Cortex of kidney (tissue), 1 donor: ENCODE results near the gene PIGZ.

ENCODE experiments used
- DNase-seq: peaks from one replicate; lab custom pipeline; 2025; lab: John Stamatoyannopoulos, UW

PIGZ gene

GRCh38 chr3:197001972-197002700 is 33.5 kb upstream of the PIGZ start:
- no peak for DNase-seq

GRCh38 chr3:197001106-197001971 is 32.7 kb upstream of the PIGZ start:
- DNase-seq, result no peak

DNA sequence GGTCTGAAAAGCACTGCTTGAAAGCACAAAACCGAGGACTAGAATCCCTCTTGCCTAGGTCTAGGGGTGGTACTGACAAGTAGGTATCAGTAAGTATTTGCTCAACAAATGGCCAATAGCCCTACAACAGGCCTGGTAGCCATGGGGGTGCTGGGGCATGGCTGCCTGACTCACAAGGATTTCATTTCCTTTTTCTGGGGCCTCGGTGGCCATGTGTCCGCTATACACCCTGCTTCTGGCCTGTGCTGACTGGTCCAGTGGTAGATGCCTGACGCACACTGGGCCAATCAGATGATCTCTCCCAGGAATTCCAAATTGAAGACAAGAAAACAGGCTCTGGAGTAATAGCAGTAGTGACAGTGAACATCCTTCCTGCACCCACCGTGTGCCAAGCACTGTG is 31.6 kb upstream of the PIGZ start:
- DNase-seq, result no peak

GRCh38 chr3:196998966-196999760 is 30.5 kb upstream of the PIGZ start:
- DNase-seq, result no peak

DNA sequence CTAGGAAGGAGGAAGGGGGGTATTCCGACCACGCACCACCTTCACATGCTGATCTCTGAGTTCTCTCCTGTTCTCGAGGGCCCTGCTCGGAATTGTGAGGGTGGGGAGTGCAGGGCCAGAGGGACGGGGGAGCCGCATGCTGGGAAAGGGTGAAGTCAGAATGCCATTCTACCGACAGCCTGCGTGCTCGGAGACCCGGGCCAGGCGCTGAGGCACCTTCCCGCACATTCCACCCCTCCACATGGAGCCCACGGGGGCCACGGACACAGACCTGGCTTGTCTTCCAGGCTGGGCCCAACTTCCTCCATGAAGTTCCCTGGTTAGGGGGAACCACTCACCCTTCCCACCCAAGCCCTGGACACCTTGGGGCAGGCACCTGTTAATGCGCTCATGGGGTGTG is 28.7 kb upstream of the PIGZ start:
- no peak for DNase-seq

- DNase-seq, result no peak
Observed at GRCh38 chr3:196996454-196997265, 28.0 kb upstream of the PIGZ start.

- no peak for DNase-seq
Observed at GRCh38 chr3:196995646-196996355, 27.2 kb upstream of the PIGZ start.

GRCh38 chr3:196995027-196995426 is 26.4 kb upstream of the PIGZ start:
- DNase-seq, result no peak

DNA sequence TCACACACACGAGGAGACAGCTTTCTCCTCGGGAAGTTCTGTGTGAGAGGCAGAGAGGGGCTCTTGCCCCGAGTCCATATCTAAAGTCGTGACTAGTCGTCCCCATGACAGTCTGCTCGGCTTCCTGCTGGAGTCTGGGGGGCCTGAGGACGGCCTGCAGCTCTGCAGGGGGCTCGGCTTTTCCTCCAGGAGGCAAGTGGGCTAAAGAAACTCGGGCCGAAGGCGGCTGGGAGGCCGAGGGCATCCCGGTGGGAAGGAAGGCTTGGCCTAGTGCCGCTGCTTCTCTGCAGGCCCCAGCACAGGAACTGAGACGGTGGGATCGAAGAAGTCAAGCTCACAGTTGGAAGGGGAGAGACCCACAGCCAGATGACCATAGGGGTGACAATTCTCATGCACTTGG is 25.4 kb upstream of the PIGZ start:
- no peak for DNase-seq

- no peak for DNase-seq
Observed at GRCh38 chr3:196992461-196993065, 23.9 kb upstream of the PIGZ start.

GRCh38 chr3:196991581-196992460 is 23.2 kb upstream of the PIGZ start:
- DNase-seq, result no peak

- DNase-seq, result no peak
Observed at GRCh38 chr3:196990601-196991007, 22.0 kb upstream of the PIGZ start.

DNA sequence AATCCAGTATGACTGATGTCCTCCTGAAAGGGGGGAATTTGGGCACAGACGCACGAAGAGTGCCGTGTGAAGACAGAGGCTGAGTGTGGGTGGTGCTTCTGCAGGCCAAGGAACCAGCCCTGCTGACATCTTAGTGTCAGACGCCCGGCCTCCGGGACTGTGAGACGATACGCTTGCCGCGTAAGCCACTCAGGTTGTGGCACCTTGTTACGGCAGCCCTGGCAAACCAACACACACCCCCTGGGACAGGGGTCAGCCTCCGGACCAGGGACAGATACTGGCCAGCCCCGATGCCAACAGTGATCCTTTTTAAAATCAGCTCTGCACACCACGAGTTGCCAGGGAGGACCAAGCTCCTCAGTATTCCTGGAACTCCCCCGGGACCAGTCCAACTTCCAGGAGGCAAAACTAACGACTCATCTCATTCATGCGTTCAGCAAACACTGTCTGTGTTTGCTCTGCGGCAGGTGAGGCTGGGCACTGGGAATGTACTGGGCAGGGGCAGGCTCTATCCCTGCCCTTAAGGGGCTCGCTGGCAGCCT is 21.2 kb upstream of the PIGZ start:
- no peak for DNase-seq

- no peak for DNase-seq
Observed at GRCh38 chr3:196988241-196989029, 19.8 kb upstream of the PIGZ start.

DNA sequence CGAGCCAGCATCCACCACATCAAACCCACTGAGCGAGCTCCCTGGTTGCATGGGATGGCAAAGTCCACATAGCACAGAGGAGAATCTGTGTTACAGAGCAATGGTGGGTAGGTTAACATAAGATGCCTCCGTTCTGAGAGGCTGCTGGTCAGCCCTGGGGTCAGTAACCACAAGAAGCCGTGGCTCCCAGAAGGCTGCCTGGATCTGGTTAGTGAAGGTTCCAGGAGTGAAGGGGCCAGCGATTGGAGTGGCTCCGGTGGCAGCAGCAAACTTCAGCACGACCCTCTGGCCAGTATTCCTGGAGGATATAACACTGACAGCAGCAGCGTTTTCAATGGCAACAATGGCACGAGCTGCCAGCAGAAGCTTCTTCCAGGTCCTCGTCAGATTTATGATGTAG is 18.4 kb upstream of the PIGZ start:
- DNase-seq, result no peak

GRCh38 chr3:196985954-196986885 is 17.6 kb upstream of the PIGZ start:
- no peak for DNase-seq

DNA sequence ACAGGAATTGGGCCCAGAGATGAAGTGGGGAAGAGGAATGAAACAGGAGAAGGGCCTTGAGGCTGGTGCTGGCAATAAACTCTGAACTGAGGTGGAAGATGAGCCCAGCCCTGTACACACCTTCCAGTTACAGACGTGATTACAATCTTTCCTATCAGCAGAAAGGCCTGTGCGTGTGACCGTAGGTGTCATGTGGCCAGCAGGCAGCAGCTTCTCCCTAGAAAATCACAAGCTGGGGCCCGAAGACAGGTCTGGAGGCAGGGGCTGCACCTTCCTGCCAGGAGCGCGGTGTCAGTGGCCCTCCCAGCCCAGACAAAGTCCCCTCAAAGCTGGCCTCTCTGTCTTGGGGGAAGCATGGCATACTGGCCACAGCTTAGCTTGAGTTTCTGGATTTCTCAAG is 16.7 kb upstream of the PIGZ start:
- no peak for DNase-seq
